HG03354 (cell line): ENCODE results near the gene TMEM267.
"Not testable (repeated sequence)": the region's sequence is repeated elsewhere in the genome, so short reads cannot be mapped to it uniquely, and the experiment has no call there.

Experiments
- ATAC-seq: cut with Tn5 transposase; IDR thresholded peaks from one replicate; pipeline ENCODE4 v1.9.1; 2021; ENCODE audit warnings: mild to moderate bottlenecking; ENCODE audit not compliant: unreplicated experiment, poor library complexity, severe bottlenecking

Gene TMEM267

DNA sequence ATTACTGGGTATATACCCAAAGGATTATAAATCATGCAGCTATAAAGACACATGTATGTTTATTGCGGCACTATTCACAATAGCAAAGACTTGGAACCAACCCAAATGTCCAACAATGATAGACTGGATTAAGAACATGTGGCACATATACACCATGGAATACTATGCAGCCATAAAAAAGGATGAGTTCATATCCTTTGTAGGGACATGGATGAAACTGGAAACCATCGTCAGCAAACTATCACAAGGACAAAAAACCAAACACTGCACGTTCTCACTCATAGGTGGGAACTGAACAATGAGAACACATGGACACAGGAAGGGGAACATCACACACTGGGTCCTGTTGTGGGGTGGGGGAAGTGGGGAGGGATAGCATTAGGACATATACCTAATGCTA is 18.2 kb downstream of the TMEM267 start:
- not testable (repeated sequence) for ATAC-seq

DNA sequence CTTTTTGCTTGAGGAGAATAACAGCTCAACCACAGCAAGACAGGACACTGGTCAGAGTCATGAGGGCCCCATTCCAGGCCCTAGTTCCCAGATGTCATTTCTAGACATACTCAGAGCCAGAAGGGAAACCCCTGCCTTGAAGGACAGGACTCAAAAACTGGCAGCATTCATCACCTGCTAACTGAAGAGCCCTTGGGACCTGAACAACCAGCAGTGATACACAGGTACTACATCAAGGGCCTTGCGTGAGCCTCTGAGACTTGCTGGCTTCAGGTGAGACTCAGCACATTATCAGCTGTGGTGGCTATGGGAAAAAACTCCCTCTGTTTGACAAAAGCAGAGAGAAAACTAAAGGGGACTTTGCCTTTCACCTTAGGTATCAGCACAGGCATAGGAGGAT is 22.6 kb downstream of the TMEM267 start:
- ATAC-seq = no peak

GRCh38 chr5:43456556-43456955 is 27.1 kb downstream of the TMEM267 start:
- ATAC-seq = no peak

GRCh38 chr5:43441575-43441974 is 42.1 kb downstream of the TMEM267 start:
- ATAC-seq = not testable (repeated sequence)

DNA sequence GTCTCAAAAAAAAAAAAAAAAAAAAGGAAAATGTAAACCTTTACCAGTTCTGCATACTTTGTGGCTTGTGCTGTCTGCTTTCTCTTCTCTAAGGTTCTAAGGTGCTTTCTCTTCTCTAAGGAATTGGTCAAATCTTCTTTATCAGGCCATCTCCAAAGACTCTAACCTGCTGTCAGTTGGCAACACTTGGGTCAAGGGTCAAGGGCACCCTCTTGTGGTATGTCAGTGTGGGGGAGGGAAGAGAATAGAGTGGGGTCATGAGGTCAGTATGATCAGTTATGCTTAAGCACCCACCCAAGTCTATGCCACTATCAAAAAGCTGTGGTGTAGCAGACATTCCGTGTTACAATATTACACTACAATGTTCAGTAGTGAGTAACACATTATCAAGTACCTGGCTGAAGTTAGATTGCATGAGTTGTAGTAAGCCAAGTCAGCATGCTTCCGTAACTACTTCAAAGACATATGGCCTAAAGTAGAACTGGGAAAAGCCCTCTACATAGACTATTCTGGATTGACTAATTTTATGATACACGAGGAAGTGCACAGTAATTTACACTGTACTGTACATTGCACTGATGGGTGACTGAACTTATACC is 46.5 kb downstream of the TMEM267 start:
- no peak for ATAC-seq

- no peak for ATAC-seq
Observed at GRCh38 chr5:43433382-43433781, 50.3 kb downstream of the TMEM267 start.

GRCh38 chr5:43432486-43433375 is 50.9 kb downstream of the TMEM267 start:
- ATAC-seq = no peak

GRCh38 chr5:43429706-43430105 is 54.0 kb downstream of the TMEM267 start:
- no peak for ATAC-seq

- no peak for ATAC-seq
Observed at GRCh38 chr5:43429016-43429415, 54.6 kb downstream of the TMEM267 start.

GRCh38 chr5:43427306-43427705 is 56.4 kb downstream of the TMEM267 start:
- no peak for ATAC-seq

DNA sequence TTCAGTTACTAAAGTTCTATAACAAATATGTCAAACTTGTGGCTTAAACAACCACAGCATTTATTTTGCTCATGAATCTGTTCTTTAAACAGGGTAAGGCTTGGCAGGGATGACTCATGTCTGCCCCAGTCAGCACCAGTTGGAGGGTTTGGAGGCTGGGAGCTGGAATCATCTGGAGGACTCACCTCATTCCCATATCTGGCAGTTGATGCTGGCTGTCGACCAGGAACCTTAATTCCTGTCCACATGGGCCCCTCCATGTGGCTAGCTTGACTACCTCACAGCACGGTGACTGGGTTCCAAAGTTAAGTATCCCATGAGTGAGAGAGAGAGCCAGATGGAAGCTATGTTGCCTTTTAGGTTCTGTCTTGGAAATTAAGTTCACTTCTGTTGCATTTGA is 57.7 kb downstream of the TMEM267 start:
- ATAC-seq = no peak

GRCh38 chr5:43423086-43423485 is 60.6 kb downstream of the TMEM267 start:
- not testable (repeated sequence) for ATAC-seq

DNA sequence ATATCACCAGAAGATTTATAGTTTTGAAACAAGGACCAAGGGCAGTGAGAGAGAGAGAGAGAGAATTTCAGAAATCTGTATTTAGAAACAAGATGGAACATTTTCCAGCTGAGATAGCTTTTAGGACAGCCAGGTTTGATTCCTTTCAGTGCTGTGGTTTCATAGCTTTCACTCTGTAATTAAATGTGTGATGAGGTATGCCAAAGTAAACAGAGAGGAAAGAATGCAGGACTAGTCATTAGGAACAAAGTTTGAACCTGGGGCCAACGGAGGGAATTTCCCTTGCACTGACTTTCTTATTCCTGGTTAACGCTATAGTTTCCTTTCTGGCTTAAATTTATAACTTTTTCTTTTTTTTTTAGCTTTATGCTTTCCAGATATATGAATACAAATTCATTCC is 61.5 kb downstream of the TMEM267 start:
- no peak for ATAC-seq

- no peak for ATAC-seq
Observed at GRCh38 chr5:43421450-43422133, 62.1 kb downstream of the TMEM267 start.

GRCh38 chr5:43420241-43420640 is 63.4 kb downstream of the TMEM267 start:
- no peak for ATAC-seq

- no peak for ATAC-seq
Observed at GRCh38 chr5:43418561-43418960, 65.1 kb downstream of the TMEM267 start.

GRCh38 chr5:43416803-43417394 is 66.8 kb downstream of the TMEM267 start:
- ATAC-seq = no peak

GRCh38 chr5:43415935-43416802 is 67.5 kb downstream of the TMEM267 start:
- no peak for ATAC-seq

GRCh38 chr5:43413966-43414365 is 69.7 kb downstream of the TMEM267 start:
- ATAC-seq = no peak
